Neural progenitor cell (in vitro differentiated cells): ENCODE results near the gene AMOTL2. TPM values are rescaled to one million over a fixed set of nuclear protein-coding genes. Genes with fewer than 3 reads are reported as not detected.

ENCODE experiments used
- DNase-seq: peaks from one replicate; pipeline ENCODE4 v3.0.0-alpha.2; 2016; ENCODE audit warnings: low spot score
- H2AFZ ChIP-seq: fragments of 200-600 bp; sonication (generic); replicated peaks from 2 replicates; pipeline ENCODE4 v1.6.1; 2016; ENCODE audit warnings: antibody characterized with exemption
- H3F3A ChIP-seq: fragments of 200-600 bp; sonication (generic); 2 replicates; pipeline ENCODE4 v1.6.1; 2016; ENCODE audit warnings: antibody characterized with exemption, low read depth
- H3K27ac ChIP-seq: fragments of 200-600 bp; sonication (generic); 2 replicates; pipeline ENCODE4 v1.5.1; 2016; ENCODE audit warnings: mild to moderate bottlenecking
- H3K27me3 ChIP-seq: fragments of 200-600 bp; sonication (generic); 2 replicates; pipeline ENCODE4 v1.6.1; 2016; ENCODE audit warnings: mild to moderate bottlenecking, moderate library complexity
- H3K36me3 ChIP-seq: fragments of 200-600 bp; sonication (generic); 2 replicates; pipeline ENCODE4 v1.5.1; 2016
- H3K4me1 ChIP-seq: fragments of 200-600 bp; sonication (generic); 2 replicates; pipeline ENCODE4 v1.6.1; 2016; ENCODE audit warnings: mixed run types
- H3K4me2 ChIP-seq: fragments of 200-600 bp; sonication (generic); 2 replicates; pipeline ENCODE4 v1.6.1; 2016
- H3K4me3 ChIP-seq: fragments of 200-600 bp; sonication (generic); 2 replicates; pipeline ENCODE4 v1.5.1; 2016
- H3K79me2 ChIP-seq: fragments of 200-600 bp; sonication (generic); 2 replicates; pipeline ENCODE4 v1.6.1; 2016; ENCODE audit warnings: low read depth
- H3K9ac ChIP-seq: fragments of 200-600 bp; sonication (generic); 2 replicates; pipeline ENCODE4 v1.6.1; 2016
- H3K9me3 ChIP-seq: fragments of 200-600 bp; sonication (generic); 2 replicates; pipeline ENCODE4 v1.5.1; 2016; ENCODE audit warnings: low read depth
- H4K20me1 ChIP-seq: fragments of 200-600 bp; sonication (generic); 2 replicates; pipeline ENCODE4 v1.6.1; 2016; ENCODE audit warnings: low read depth
- H3K27ac Mint-ChIP-seq: 3 replicates; pipeline ENCODE4 v1.8.0; 2021; ENCODE audit warnings: mixed read lengths
- H3K27me3 Mint-ChIP-seq: 2 replicates; pipeline ENCODE4 v1.8.0; 2022; ENCODE audit warnings: low read depth, mild to moderate bottlenecking, inconsistent platforms, moderate library complexity, mixed read lengths; ENCODE audit not compliant: insufficient read depth
- H3K36me3 Mint-ChIP-seq: 3 replicates; pipeline ENCODE4 v1.8.0; 2021; ENCODE audit warnings: mixed read lengths
- H3K4me1 Mint-ChIP-seq: 3 replicates; pipeline ENCODE4 v1.8.0; 2021; ENCODE audit warnings: mixed read lengths
- H3K4me3 Mint-ChIP-seq: 3 replicates; pipeline ENCODE4 v1.8.0; 2021; ENCODE audit warnings: mild to moderate bottlenecking, moderate library complexity, mixed read lengths
- H3K9me3 Mint-ChIP-seq: 3 replicates; pipeline ENCODE4 v1.8.0; 2020; ENCODE audit warnings: mixed read lengths
- EZH2 ChIP-seq: fragments of 200-600 bp; sonication (generic); IDR thresholded peaks from 2 replicates; pipeline ENCODE4 v1.6.1; 2017; ENCODE audit warnings: antibody characterized with exemption, mild to moderate bottlenecking, moderate library complexity
- EZH2phosphoT487 ChIP-seq: fragments of 200-600 bp; sonication (generic); IDR thresholded peaks from 2 replicates; pipeline ENCODE4 v1.6.1; 2017; ENCODE audit warnings: antibody characterized with exemption
- total RNA-seq: library from RNA; depleted of rRNA; stranded (reverse); fragments of >200 nt; gene quantifications from 2 replicates; pipeline ENCODE4 v1.2.3, GENCODE V29; 2015; ENCODE audit warnings: low replicate concordance
- TF ChIP-seq, protein P1 (sequence below): fragments of 200-600 bp; sonication (generic); IDR thresholded peaks from 2 replicates; pipeline ENCODE4 v1.5.1; 2017; ENCODE audit warnings: antibody characterized with exemption, mild to moderate bottlenecking

Gene AMOTL2
- total RNA-seq, 1 donor from 2014 or later, result 62.9 TPM

DNA sequence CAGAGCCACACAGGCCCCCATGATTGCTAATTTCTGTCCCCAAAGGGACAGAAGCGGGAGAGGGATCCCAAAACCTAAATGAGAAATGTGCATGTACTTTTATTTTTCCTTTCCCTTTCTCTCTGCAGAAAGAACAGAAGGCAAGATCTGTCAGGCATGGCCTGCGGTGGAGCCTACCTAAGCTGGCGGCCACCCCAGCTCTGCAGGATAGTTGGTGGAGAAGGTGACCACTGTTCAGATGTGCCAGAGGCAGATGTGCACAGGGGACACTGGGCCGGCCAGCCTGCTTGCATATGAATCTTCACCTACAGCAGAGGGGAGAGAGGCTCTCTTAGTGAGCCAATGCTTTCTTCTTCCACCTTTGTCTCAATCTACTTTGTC is 2.1 kb upstream of the AMOTL2 start:
- H3K9me3 Mint-ChIP-seq, result peaks cover 1% of the 10 kb centered on the region
- no peak overlapping the region for H3K9ac ChIP-seq
- no peaks in the 10 kb centered on the region for H3K9me3 ChIP-seq
- no peaks in the 10 kb centered on the region for H3K36me3 ChIP-seq
- H4K20me1 ChIP-seq, result peaks cover 22% of the 10 kb centered on the region
- peaks cover 49% of the 10 kb centered on the region for H3K4me1 Mint-ChIP-seq
- H3K79me2 ChIP-seq, result peaks cover 28% of the 10 kb centered on the region
- H3K4me1 ChIP-seq, result peaks cover 46% of the 10 kb centered on the region
- H3K4me2 ChIP-seq, result no peak overlapping the region
- H3K4me3 ChIP-seq, result no peak overlapping the region
- H3K27me3 ChIP-seq, result peaks cover 32% of the 10 kb centered on the region
- peaks cover 3% of the 10 kb centered on the region for H3K36me3 Mint-ChIP-seq
- H3K27me3 Mint-ChIP-seq, result peaks cover 20% of the 10 kb centered on the region
- no peak overlapping the region for H2AFZ ChIP-seq
- no peak overlapping the region for H3K27ac ChIP-seq
- H3K4me3 Mint-ChIP-seq, result peak overlapping the region; percentile 96
- peaks cover 26% of the 10 kb centered on the region for H3F3A ChIP-seq
- H3K27ac Mint-ChIP-seq, result peak overlapping the region; percentile 25
- TF ChIP-seq EZH2phosphoT487 (no peak), EZH2 (no peak)
- TF ChIP-seq, protein P1, sequence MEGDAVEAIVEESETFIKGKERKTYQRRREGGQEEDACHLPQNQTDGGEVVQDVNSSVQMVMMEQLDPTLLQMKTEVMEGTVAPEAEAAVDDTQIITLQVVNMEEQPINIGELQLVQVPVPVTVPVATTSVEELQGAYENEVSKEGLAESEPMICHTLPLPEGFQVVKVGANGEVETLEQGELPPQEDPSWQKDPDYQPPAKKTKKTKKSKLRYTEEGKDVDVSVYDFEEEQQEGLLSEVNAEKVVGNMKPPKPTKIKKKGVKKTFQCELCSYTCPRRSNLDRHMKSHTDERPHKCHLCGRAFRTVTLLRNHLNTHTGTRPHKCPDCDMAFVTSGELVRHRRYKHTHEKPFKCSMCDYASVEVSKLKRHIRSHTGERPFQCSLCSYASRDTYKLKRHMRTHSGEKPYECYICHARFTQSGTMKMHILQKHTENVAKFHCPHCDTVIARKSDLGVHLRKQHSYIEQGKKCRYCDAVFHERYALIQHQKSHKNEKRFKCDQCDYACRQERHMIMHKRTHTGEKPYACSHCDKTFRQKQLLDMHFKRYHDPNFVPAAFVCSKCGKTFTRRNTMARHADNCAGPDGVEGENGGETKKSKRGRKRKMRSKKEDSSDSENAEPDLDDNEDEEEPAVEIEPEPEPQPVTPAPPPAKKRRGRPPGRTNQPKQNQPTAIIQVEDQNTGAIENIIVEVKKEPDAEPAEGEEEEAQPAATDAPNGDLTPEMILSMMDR, result no peak
- DNase-seq, result no peak

DNA sequence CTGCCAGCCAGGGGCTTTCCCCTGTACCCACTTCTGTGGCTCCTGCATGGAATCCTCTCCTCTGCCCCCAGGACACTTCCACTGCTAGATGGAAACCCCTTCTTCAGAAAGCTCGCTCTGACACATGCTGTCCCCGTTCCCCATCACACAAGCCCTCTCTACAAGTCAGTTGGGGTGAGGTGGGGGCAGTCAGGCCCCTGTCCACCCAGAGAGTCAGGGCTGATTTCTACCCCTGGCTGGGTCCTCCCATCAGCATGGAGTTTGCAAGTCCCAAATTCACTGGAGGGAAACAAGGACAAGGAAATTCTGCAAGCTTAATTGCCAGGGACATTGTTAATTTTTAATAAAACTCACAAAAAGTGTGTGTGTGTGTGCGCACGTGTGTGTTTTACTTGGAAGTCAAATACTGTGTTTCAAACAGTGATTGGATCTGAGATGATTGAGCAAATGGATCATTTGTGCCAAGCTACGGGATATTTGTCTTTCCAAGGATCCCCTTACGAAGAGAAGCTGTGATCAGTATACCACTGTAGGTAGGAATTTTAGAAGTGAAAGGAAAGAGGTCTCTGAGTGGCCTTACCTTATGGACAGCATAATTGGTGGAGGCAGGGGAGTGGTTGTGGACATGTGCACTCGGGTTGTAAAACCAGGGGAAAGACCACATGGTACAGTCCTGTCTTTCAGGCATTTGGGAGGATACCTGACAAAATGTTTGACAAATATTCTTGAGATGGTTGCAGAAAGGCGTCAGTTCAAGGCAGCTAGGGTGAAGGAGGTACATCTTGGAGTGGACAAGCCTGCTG is 1.5 kb upstream of the AMOTL2 start:
- H3K4me1 ChIP-seq, result peaks cover 49% of the 10 kb centered on the region
- H2AFZ ChIP-seq, result peak overlapping the region; percentile 83

GRCh38 chr3:134374791-134375581 is 739 bp upstream of the AMOTL2 start:
- Histone ChIP-seq H3K27ac (peak overlapping the region; percentile 100), H3K36me3 (peaks cover 9% of the 10 kb centered on the region), H3K9me3 (no peaks in the 10 kb centered on the region), H3K79me2 (peaks cover 42% of the 10 kb centered on the region), H4K20me1 (peaks cover 36% of the 10 kb centered on the region), H3K27me3 (peaks cover 26% of the 10 kb centered on the region), H2AFZ (peak overlapping the region; percentile 83), H3F3A (peaks cover 36% of the 10 kb centered on the region), H3K9ac (peak overlapping the region; percentile 50), H3K4me2 (peak overlapping the region; percentile 97), H3K4me3 (peak overlapping the region; percentile 99), H3K4me1 (peaks cover 57% of the 10 kb centered on the region)
- H3K27ac Mint-ChIP-seq, result peak overlapping the region; percentile 97
- H3K4me3 Mint-ChIP-seq, result peak overlapping the region; percentile 96
- H3K9me3 Mint-ChIP-seq, result peaks cover 1% of the 10 kb centered on the region
- TF ChIP-seq EZH2phosphoT487 (no peak), EZH2 (no peak)
- TF ChIP-seq, protein P1, result no peak
- peak; percentile 75 for DNase-seq
- peaks cover 21% of the 10 kb centered on the region for H3K27me3 Mint-ChIP-seq
- H3K36me3 Mint-ChIP-seq, result peaks cover 6% of the 10 kb centered on the region
- peaks cover 52% of the 10 kb centered on the region for H3K4me1 Mint-ChIP-seq

More for the DNA sequence above, 1.5 kb upstream of the AMOTL2 start:
- Mint-ChIP-seq H3K9me3 (peaks cover 1% of the 10 kb centered on the region), H3K36me3 (peaks cover 5% of the 10 kb centered on the region), H3K27ac (peak overlapping the region; percentile 97), H3K4me1 (peaks cover 52% of the 10 kb centered on the region), H3K4me3 (peak overlapping the region; percentile 96), H3K27me3 (peaks cover 21% of the 10 kb centered on the region)
- H3K79me2 ChIP-seq, result peaks cover 34% of the 10 kb centered on the region
- peaks cover under 1% of the 10 kb centered on the region for H3K36me3 ChIP-seq
- H3K9ac ChIP-seq, result no peak overlapping the region
- peaks cover 31% of the 10 kb centered on the region for H3K27me3 ChIP-seq
- no peak for DNase-seq
- TF ChIP-seq, protein P1, result no peak
- TF ChIP-seq EZH2phosphoT487 (no peak), EZH2 (no peak)
- H3K4me2 ChIP-seq, result peak overlapping the region; percentile 97
- H3K27ac ChIP-seq, result no peak overlapping the region
- H3K4me3 ChIP-seq, result peak overlapping the region; percentile 99
- H3K9me3 ChIP-seq, result no peaks in the 10 kb centered on the region
- peaks cover 28% of the 10 kb centered on the region for H4K20me1 ChIP-seq
- peaks cover 30% of the 10 kb centered on the region for H3F3A ChIP-seq
